SK-N-SH treated with all-trans-retinoic acid at 6 μM for 48 hours (cell line): ENCODE data around the gene PDZD2.

Experiments
- ATAC-seq: fragments of 200-7000 bp; cut with Tn5 transposase; 3 replicates; pipeline ENCODE4 v1.9.1; 2020; ENCODE audit warnings: mild to moderate bottlenecking, moderate library complexity
- ARNTL ChIP-seq: fragments of 450-650 bp; formaldehyde crosslinking; IDR thresholded peaks from 2 replicates; pipeline ENCODE4 v1.5.0; 2020; ENCODE audit warnings: low read depth, mild to moderate bottlenecking, moderate library complexity, borderline replicate concordance
- CREB5 ChIP-seq: fragments of 250-450 bp; sonication (Bioruptor Pico); IDR thresholded peaks from 2 replicates; pipeline ENCODE4 v1.5.1; 2020; ENCODE audit warnings: low read depth, mild to moderate bottlenecking, moderate library complexity
- CSDC2 ChIP-seq: fragments of 250-450 bp; sonication (Bioruptor Pico); IDR thresholded peaks from 2 replicates; pipeline ENCODE4 v1.5.0; 2020; ENCODE audit warnings: mild to moderate bottlenecking, moderate library complexity
- ESRRG ChIP-seq: fragments of 250-450 bp; sonication (Bioruptor Pico); IDR thresholded peaks from 2 replicates; pipeline ENCODE4 v1.6.1; 2021; ENCODE audit warnings: mild to moderate bottlenecking
- GLIS3 ChIP-seq: fragments of 250-450 bp; sonication (Bioruptor Pico); IDR thresholded peaks from 2 replicates; pipeline ENCODE4 v1.5.0; 2020; ENCODE audit warnings: mild to moderate bottlenecking, moderate library complexity
- ISL1 ChIP-seq: fragments of 250-450 bp; sonication (Bioruptor Pico); IDR thresholded peaks from 2 replicates; pipeline ENCODE4 v2.1.2; 2022; ENCODE audit warnings: mild to moderate bottlenecking, moderate library complexity
- OSR1 ChIP-seq: fragments of 250-450 bp; sonication (Bioruptor Pico); IDR thresholded peaks from 2 replicates; pipeline ENCODE4 v1.8.0; 2022; ENCODE audit warnings: moderate library complexity, mild to moderate bottlenecking, inconsistent platforms
- POU6F1 ChIP-seq: fragments of 250-450 bp; sonication (Bioruptor Pico); IDR thresholded peaks from 2 replicates; pipeline ENCODE4 v1.8.0; 2021; ENCODE audit warnings: low read depth, mild to moderate bottlenecking, moderate library complexity, borderline replicate concordance
- PPARA ChIP-seq: fragments of 250-450 bp; sonication (Bioruptor Pico); IDR thresholded peaks from 2 replicates; pipeline ENCODE4 v1.5.0; 2020; ENCODE audit warnings: mild to moderate bottlenecking, borderline replicate concordance
- RARB ChIP-seq: fragments of 250-450 bp; sonication (Bioruptor Pico); IDR thresholded peaks from 2 replicates; pipeline ENCODE4 v1.8.0; 2021; ENCODE audit warnings: mild to moderate bottlenecking, moderate library complexity
- SNAI2 ChIP-seq: fragments of 250-450 bp; sonication (Bioruptor Pico); IDR thresholded peaks from 2 replicates; pipeline ENCODE4 v1.5.0; 2020; ENCODE audit warnings: mild to moderate bottlenecking, moderate library complexity
- TCF4 ChIP-seq: fragments of 250-450 bp; sonication (Bioruptor Pico); IDR thresholded peaks from 2 replicates; pipeline ENCODE4 v1.8.0; 2021; ENCODE audit warnings: mild to moderate bottlenecking, moderate library complexity, borderline replicate concordance
- TOX ChIP-seq: fragments of 250-450 bp; sonication (Bioruptor Pico); IDR thresholded peaks from 2 replicates; pipeline ENCODE4 v1.8.0; 2021; ENCODE audit warnings: mild to moderate bottlenecking, moderate library complexity, borderline replicate concordance
- TSHZ2 ChIP-seq: fragments of 250-450 bp; sonication (Bioruptor Pico); IDR thresholded peaks from 2 replicates; pipeline ENCODE4 v1.5.0; 2020; ENCODE audit warnings: mild to moderate bottlenecking, moderate library complexity
- ZC3H10 ChIP-seq: fragments of 250-450 bp; sonication (Bioruptor Pico); IDR thresholded peaks from 2 replicates; pipeline ENCODE4 v1.5.1; 2021; ENCODE audit warnings: mild to moderate bottlenecking, moderate library complexity
- ZFP3 ChIP-seq: fragments of 250-450 bp; sonication (Bioruptor Pico); IDR thresholded peaks from 2 replicates; pipeline ENCODE4 v1.5.0; 2020; ENCODE audit warnings: mild to moderate bottlenecking, moderate library complexity
- ZFP30 ChIP-seq: fragments of 450-650 bp; formaldehyde crosslinking; IDR thresholded peaks from 2 replicates; pipeline ENCODE4 v1.5.0; 2022; ENCODE audit warnings: mild to moderate bottlenecking, moderate library complexity
- ZNF565 ChIP-seq: fragments of 450-650 bp; formaldehyde crosslinking; conservative IDR thresholded peaks from 2 replicates; pipeline ENCODE4 v1.5.0; 2020; ENCODE audit warnings: low read depth, mild to moderate bottlenecking, moderate library complexity
- ZNF70 ChIP-seq: fragments of 450-650 bp; formaldehyde crosslinking; IDR thresholded peaks from 2 replicates; pipeline ENCODE4 v1.5.0; 2020; ENCODE audit warnings: mild to moderate bottlenecking, moderate library complexity
- ZNF8 ChIP-seq: fragments of 450-650 bp; formaldehyde crosslinking; IDR thresholded peaks from 2 replicates; pipeline ENCODE4 v1.5.0; 2020; ENCODE audit warnings: mild to moderate bottlenecking, moderate library complexity
- TF ChIP-seq, protein P1 (sequence below): fragments of 250-450 bp; sonication (Bioruptor Pico); IDR thresholded peaks from 2 replicates; pipeline ENCODE4 v1.8.0; 2020; ENCODE audit warnings: mild to moderate bottlenecking, moderate library complexity, borderline replicate concordance
- TF ChIP-seq, protein P2 (sequence below): fragments of 250-450 bp; sonication (Bioruptor Pico); IDR thresholded peaks from 2 replicates; pipeline ENCODE4 v1.5.1; 2021; ENCODE audit warnings: mild to moderate bottlenecking, moderate library complexity

Gene PDZD2

GRCh38 chr5:32135086-32135485 is 496.2 kb downstream of the PDZD2 start:
- ATAC-seq: no peak
- TF ChIP-seq ZFP30 (CRISPR knock-in tag): no peak
- no peak for TF ChIP-seq TOX (CRISPR knock-in tag)
- no peak for TF ChIP-seq CSDC2 (CRISPR knock-in tag)
- no peak for TF ChIP-seq RARB
- TF ChIP-seq CREB5 (CRISPR knock-in tag): no peak
- no peak for TF ChIP-seq ZFP3 (CRISPR knock-in tag)
- no peak for TF ChIP-seq OSR1 (CRISPR knock-in tag)
- TF ChIP-seq ZNF8 (CRISPR knock-in tag): no peak
- TF ChIP-seq, protein P1, sequence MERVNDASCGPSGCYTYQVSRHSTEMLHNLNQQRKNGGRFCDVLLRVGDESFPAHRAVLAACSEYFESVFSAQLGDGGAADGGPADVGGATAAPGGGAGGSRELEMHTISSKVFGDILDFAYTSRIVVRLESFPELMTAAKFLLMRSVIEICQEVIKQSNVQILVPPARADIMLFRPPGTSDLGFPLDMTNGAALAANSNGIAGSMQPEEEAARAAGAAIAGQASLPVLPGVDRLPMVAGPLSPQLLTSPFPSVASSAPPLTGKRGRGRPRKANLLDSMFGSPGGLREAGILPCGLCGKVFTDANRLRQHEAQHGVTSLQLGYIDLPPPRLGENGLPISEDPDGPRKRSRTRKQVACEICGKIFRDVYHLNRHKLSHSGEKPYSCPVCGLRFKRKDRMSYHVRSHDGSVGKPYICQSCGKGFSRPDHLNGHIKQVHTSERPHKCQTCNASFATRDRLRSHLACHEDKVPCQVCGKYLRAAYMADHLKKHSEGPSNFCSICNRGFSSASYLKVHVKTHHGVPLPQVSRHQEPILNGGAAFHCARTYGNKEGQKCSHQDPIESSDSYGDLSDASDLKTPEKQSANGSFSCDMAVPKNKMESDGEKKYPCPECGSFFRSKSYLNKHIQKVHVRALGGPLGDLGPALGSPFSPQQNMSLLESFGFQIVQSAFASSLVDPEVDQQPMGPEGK (CRISPR knock-in tag): no peak
- TF ChIP-seq ZNF70 (CRISPR knock-in tag): no peak
- TF ChIP-seq ARNTL (CRISPR knock-in tag): no peak
- TF ChIP-seq TCF4 (CRISPR knock-in tag): no peak
- no peak for TF ChIP-seq SNAI2 (CRISPR knock-in tag)
- no peak for TF ChIP-seq ZNF565 (CRISPR knock-in tag)
- TF ChIP-seq GLIS3 (CRISPR knock-in tag): no peak
- TF ChIP-seq, protein P2, sequence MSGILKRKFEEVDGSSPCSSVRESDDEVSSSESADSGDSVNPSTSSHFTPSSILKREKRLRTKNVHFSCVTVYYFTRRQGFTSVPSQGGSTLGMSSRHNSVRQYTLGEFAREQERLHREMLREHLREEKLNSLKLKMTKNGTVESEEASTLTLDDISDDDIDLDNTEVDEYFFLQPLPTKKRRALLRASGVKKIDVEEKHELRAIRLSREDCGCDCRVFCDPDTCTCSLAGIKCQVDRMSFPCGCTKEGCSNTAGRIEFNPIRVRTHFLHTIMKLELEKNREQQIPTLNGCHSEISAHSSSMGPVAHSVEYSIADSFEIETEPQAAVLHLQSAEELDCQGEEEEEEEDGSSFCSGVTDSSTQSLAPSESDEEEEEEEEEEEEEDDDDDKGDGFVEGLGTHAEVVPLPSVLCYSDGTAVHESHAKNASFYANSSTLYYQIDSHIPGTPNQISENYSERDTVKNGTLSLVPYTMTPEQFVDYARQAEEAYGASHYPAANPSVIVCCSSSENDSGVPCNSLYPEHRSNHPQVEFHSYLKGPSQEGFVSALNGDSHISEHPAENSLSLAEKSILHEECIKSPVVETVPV (CRISPR knock-in tag): no peak
- no peak for TF ChIP-seq POU6F1 (CRISPR knock-in tag)
- TF ChIP-seq TSHZ2 (CRISPR knock-in tag): no peak
- TF ChIP-seq PPARA (CRISPR knock-in tag): no peak
- no peak for TF ChIP-seq ZC3H10 (CRISPR knock-in tag)

- no peak for ATAC-seq
- TF ChIP-seq PPARA (CRISPR knock-in tag) (no peak), ARNTL (CRISPR knock-in tag) (no peak), ISL1 (CRISPR knock-in tag) (no peak), TSHZ2 (CRISPR knock-in tag) (no peak), ESRRG (CRISPR knock-in tag) (no peak), ZC3H10 (CRISPR knock-in tag) (no peak), CREB5 (CRISPR knock-in tag) (no peak)
- TF ChIP-seq, protein P1 (CRISPR knock-in tag): no peak
- TF ChIP-seq, all 23 proteins: peak for 0
These were observed 497.4 kb downstream of the PDZD2 start for GRCh38 chr5:32136342-32136741.
